HEK293T (cell line): Measurements from ENCODE around the gene IFRD2.

Experiments
- BHLHE40 ChIP-seq: fragments of 450-650 bp; IDR thresholded peaks from 2 replicates; pipeline ENCODE4 v1.6.1; 2016; ENCODE audit warnings: mild to moderate bottlenecking, moderate library complexity, borderline replicate concordance
- CTBP1 ChIP-seq: fragments of 450-650 bp; IDR thresholded peaks from 2 replicates; pipeline ENCODE4 v1.6.1; 2016; ENCODE audit warnings: borderline replicate concordance
- FOXM1 ChIP-seq: fragments of 450-650 bp; IDR thresholded peaks from 2 replicates; pipeline ENCODE4 v1.6.1; 2017; ENCODE audit warnings: mild to moderate bottlenecking, borderline replicate concordance
- HDGF ChIP-seq: fragments of 450-650 bp; IDR thresholded peaks from 2 replicates; pipeline ENCODE4 v1.6.1; 2017; ENCODE audit warnings: antibody characterized with exemption, borderline replicate concordance
- L3MBTL2 ChIP-seq: fragments of 450-650 bp; conservative IDR thresholded peaks from 2 replicates; pipeline ENCODE4 v1.6.1; 2016; ENCODE audit warnings: mild to moderate bottlenecking
- PKNOX1 ChIP-seq: fragments of 450-650 bp; IDR thresholded peaks from 2 replicates; pipeline ENCODE4 v1.6.1; 2016
- SP1 ChIP-seq: fragments of 450-650 bp; IDR thresholded peaks from 2 replicates; pipeline ENCODE4 v1.6.1; 2017
- SUZ12 ChIP-seq: fragments of 450-650 bp; IDR thresholded peaks from 2 replicates; pipeline ENCODE4 v1.6.1; 2016; ENCODE audit warnings: mild to moderate bottlenecking
- ZNF384 ChIP-seq: fragments of 450-650 bp; IDR thresholded peaks from 2 replicates; pipeline ENCODE4 v1.6.1; 2016

GRCh38 chr3:50256978-50257890, 35.0 kb downstream of the IFRD2 start:
- TF ChIP-seq L3MBTL2 (no peak), FOXM1 (no peak), CTBP1 (no peak), BHLHE40 (no peak), SUZ12 (no peak), PKNOX1 (no peak), ZNF384 (no peak), SP1 (no peak), HDGF (no peak)
